IMR-90 (cell line): ENCODE results near the gene EPB41L5.
"Not testable (repeated sequence)": the region's sequence is repeated elsewhere in the genome, so short reads cannot be mapped to it uniquely, and the experiment has no call there.

Experiments used
- SMC3 ChIP-seq: fragments of 150-350 bp; IDR thresholded peaks from 2 replicates; pipeline ENCODE4 v1.6.1; 2016; ENCODE audit warnings: low read depth, mild to moderate bottlenecking, antibody characterized with exemption, low read length, moderate library complexity
- USF2 ChIP-seq: fragments of 150-350 bp; IDR thresholded peaks from 2 replicates; pipeline ENCODE4 v1.6.1; 2017; ENCODE audit warnings: mild to moderate bottlenecking, antibody characterized with exemption, low read length, low read depth
- TF ChIP-seq, protein P1 (sequence below): conservative IDR thresholded peaks from 2 replicates; pipeline ENCODE4 v1.5.1; 2012; ENCODE audit warnings: mild to moderate bottlenecking, low read depth, low read length, improper control_type of control experiment

DNA sequence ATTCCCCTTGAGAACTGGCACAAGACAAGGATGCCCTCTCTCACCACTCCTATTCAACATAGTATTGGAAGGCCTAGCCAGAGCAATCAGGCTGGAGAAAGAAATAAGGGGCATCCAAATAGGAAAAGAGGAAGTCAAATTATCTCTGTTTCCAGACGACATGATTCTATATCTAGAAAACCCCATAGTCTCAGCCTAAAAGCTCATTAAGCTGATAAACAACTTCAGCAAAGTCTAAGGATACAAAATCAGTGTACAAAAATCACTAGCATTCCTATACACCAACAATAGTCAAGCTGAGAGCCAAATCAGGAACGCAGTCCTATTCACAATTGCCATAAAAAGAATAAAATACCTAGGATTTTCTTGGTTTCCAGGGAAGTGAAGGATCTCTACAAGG lies 145.8 kb downstream of the EPB41L5 start:
- TF ChIP-seq, protein P1, sequence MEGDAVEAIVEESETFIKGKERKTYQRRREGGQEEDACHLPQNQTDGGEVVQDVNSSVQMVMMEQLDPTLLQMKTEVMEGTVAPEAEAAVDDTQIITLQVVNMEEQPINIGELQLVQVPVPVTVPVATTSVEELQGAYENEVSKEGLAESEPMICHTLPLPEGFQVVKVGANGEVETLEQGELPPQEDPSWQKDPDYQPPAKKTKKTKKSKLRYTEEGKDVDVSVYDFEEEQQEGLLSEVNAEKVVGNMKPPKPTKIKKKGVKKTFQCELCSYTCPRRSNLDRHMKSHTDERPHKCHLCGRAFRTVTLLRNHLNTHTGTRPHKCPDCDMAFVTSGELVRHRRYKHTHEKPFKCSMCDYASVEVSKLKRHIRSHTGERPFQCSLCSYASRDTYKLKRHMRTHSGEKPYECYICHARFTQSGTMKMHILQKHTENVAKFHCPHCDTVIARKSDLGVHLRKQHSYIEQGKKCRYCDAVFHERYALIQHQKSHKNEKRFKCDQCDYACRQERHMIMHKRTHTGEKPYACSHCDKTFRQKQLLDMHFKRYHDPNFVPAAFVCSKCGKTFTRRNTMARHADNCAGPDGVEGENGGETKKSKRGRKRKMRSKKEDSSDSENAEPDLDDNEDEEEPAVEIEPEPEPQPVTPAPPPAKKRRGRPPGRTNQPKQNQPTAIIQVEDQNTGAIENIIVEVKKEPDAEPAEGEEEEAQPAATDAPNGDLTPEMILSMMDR, result not testable (repeated sequence)
- not testable (repeated sequence) for TF ChIP-seq SMC3, USF2
